Right ventricle myocardium superior (tissue), 1 donor: ENCODE results near the gene CASP7. TPM values are rescaled to one million over a fixed set of nuclear protein-coding genes. Genes with fewer than 3 reads are reported as not detected.
"Not testable (repeated sequence)": the region's sequence is repeated elsewhere in the genome, so short reads cannot be mapped to it uniquely, and the experiment has no call there.

Source experiments
- ATAC-seq: fragments of 200-7000 bp; cut with Tn5 transposase; one replicate; pipeline ENCODE4 v1.9.1; 2020; ENCODE audit warnings: mild to moderate bottlenecking; ENCODE audit not compliant: poor library complexity
- DNase-seq: peaks from one replicate; pipeline ENCODE4 v3.0.0-alpha.2; 2020
- intact Hi-C: fragments of 100-400 bp; cut with DNase I; formaldehyde crosslinking; loops from one replicate; pipeline ENCODE4 v1.11.2; 2022
- long read RNA-seq: library from polyadenylated mRNA; unstranded; transcript quantifications from one replicate; pipeline ENCODE4 v2.0.0, GENCODE V29; 2021
- total RNA-seq: library from RNA; stranded (reverse); fragmentation: NEBNext Ultra II Directional; extraction: Animal tissue kit (Norgen Biotek cat#: 25700); gene quantifications from one replicate; pipeline ENCODE4 v1.2.1, GENCODE V29; 2021
- donor health status: DM: no; HTN: yes; CAD: no; lungs with severe emphysema.

The CASP7 gene
- 12.9 TPM for total RNA-seq
- long read RNA-seq, transcript CASP7-211 (7 exons, 2,467 nt), result minor isoform, 6 of 24 reads
- long read RNA-seq, transcript CASP7-203 (7 exons, 2,377 nt), result major isoform, 10 of 24 reads
- long read RNA-seq, partial matches to known transcripts, result 0 of 24 reads
- long read RNA-seq, other reads (novel, unspliced or antisense), result 8 of 24 reads

DNA sequence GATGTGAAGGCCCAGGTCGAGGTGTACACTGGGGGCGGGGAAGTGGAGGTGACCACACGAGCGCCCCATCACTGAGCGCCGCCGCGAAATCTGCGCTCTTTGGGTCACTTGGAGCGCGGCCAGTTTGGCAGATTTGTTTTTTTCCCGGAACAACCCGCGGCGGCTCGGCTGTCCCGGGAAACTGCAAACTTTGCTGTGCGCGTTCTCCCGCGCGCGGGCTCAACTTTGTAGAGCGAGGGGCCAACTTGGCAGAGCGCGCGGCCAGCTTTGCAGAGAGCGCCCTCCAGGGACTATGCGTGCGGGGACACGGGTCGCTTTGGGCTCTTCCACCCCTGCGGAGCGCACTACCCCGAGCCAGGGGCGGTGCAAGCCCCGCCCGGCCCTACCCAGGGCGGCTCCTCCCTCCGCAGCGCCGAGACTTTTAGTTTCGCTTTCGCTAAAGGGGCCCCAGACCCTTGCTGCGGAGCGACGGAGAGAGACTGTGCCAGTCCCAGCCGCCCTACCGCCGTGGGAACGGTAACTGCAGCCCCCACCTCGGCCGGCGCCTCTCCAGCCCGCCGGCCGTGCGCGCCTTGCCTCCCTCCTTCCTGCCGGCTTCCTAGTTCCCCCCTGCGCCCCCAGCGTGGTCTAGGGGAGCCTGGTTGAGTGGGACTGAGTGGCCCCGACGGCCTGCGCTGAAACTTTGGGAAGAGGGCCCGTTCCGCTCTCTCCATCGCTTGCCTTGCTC is at the start of gene CASP7:
TSS of gene CASP7 (plus strand) at position 450 of the 727 bp plus-strand sequence. CDS start 17,582 bp downstream, outside the sequence.
- DNase-seq, result peak; percentile 87
- peak; percentile 96 for ATAC-seq
- intact Hi-C loops, result no loop called here

GRCh38 chr10:113630929-113631533 is 48.7 kb upstream of the CASP7 start:
- intact Hi-C loops, result no loop called here

GRCh38 chr10:113631684-113632367 is 47.9 kb upstream of the CASP7 start:
- DNase-seq (no peak), ATAC-seq (no peak)
- intact Hi-C loops, result no loop called here

More at GRCh38 chr10:113630929-113631533, 48.7 kb upstream of the CASP7 start:
- ATAC-seq (no peak), DNase-seq (no peak)

DNA sequence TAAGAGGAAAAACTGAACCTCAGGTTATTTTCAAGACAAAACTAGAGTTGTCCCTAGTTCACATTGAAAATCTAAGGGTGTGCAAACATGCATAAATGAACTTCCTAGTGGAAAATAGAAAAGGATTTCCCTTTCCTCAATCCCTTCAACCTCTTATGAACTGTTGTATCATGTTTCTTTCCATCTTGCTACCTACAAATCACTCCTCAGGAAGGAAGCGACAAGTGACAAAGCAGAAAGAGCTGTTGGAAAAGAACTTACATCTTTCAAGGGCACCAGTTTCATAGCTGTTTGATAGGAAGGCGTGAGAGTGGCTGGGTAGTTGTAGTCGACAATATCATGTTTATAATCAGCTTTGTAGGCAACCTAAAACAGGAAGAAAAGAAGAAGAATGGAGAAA is 39.7 kb upstream of the CASP7 start:
- intact Hi-C loops, result no loop called here
- no peak for DNase-seq
- ATAC-seq, result no peak

DNA sequence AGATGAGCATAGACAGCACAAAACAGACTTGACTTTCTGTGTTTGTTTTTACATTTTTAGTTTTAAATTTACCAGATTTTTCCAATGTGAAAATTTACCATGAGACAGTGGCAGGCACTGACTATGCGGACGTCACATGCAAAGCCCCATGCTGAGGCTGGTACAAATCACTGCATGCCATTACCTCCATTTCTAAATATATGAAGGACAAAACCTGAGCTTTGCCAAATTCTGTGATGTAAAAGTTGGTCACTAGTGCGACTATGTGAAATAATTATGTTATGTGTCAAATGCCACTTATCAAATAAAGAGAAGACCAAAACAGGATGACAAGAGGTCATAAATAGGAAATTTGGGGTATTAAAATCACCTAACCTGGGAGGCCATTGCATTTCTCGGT is 38.0 kb upstream of the CASP7 start:
- DNase-seq (no peak), ATAC-seq (no peak)
- intact Hi-C loops, result no loop called here

DNA sequence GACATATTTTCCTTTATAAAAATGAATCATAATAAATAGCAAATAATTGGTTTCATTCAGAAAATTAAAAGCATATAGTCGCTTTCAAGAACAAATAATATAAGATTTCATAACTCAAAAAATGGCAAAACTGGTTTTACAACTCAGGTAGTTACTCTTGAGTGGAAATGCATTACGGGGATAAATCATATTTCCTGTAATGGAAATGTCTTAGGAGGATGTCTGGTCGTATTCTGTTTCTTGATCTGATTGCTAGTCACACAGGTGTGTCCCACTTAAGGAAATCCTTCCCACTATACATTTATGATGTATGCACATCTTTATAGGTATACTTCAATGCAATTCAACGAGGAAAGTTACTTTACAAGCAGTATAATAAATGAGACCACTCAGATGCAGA is 36.5 kb upstream of the CASP7 start:
- intact Hi-C loops, result no loop called here
- no peak for ATAC-seq
- no peak for DNase-seq

DNA sequence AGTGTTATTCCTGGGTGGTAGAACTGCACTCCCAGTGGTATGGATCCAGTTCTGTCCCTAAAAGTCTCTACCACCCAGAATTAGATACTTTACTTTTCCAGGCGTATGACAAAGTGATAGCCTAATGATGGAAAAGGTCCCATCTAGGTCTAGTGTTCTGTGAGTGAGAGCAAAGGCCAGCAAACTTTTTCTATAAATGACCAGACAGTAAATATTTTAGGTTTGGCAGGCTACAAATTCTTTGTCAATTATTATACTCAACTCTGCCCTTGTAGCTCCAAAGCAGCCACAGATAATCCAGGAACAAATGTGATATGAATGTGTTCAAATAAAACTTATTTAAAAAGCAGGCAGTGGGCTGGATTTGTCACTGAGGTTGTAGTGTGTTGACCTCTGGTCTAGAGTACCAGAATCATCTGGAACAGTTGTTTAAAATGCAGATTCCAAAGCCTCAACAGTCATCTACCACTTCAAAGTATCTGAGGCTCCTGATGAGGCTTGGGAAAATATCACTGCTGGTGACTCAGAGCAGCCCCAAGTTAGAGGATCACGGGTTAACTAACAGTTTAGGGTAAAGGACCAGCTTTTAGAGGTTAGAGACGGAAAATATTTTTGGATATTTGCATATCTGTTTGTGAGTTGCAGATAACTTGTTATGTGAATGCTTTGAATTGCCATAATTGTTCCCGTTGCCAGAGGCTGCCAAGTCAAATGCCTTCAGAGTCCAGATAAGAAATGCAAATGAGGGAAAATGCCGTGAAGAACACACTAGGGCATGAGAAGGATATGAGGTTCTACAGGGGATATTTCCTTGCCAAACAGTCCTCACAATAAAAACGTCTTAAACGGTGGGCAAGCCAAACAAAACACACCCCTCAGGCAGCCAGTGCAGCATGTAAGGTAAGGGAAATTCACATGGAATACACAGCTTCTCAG is 35.3 kb upstream of the CASP7 start:
- no peak for DNase-seq
- intact Hi-C loops, result no loop called here
- ATAC-seq, result peak; percentile 46

DNA sequence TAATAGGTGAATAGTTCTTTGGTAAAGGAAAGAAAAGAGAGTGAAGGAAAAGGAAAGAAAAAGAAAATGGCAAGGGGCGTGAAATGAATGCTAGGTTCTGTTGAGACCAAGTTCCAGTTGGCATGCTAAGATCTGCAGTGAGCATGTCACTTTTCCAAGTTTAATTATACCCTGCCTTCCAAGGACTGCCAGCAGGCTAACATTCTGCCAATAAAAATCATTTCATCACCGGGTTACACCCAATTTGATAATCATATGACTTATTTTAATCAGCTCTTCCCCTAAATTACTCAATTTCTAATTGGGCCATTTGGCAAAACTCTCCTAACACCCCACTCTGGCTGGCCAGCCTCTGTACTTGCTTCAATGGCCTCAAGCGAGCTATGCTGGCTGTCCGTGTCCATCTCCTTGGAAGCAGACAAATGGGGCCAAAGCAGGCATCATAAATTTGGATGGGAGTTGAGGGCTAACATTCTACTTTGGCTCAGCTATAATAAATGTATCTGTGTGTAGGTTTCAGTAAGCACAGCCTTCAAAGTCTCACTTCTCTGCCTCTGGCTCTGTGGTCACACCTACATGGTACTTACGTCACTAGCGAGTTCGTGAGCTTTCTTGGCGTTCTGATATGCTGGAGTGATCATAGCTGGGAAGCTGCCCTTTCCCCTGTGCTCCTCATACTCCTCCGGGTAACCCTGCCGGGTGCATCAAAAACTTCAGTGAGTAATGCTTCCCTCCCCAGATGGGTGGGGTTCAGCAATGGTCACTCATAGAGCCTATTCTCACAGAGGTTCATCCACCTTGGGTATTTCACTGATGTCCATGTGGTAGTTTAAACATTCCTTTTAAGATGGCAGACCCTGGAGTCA is 33.1 kb upstream of the CASP7 start:
- peak; percentile 71 for ATAC-seq
- peak; percentile 37 for DNase-seq
- intact Hi-C loops, result no loop called here

GRCh38 chr10:113647812-113648211 is 31.9 kb upstream of the CASP7 start:
- no peak for ATAC-seq
- intact Hi-C loops, result no loop called here
- no peak for DNase-seq

DNA sequence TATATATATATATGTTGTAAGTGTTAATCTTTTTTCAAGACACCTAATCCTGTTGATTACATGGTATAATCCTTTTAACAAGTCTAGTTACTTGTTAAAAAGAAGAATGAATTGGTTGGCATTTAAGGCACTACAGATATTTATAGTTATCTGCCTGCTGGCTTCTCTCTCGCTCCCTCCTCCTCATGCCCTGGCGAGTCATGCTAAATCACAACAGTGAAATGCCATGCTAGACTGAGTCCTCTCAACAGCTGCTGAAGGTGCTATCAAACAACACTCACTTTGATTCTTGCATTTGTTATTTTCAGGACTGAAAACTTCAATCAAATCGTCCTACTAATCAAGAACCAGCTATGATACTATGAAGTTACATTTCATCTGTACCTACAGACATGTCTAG is 31.2 kb upstream of the CASP7 start:
- intact Hi-C loops, result no loop called here
- peak; percentile 77 for ATAC-seq
- DNase-seq, result peak; percentile 44

DNA sequence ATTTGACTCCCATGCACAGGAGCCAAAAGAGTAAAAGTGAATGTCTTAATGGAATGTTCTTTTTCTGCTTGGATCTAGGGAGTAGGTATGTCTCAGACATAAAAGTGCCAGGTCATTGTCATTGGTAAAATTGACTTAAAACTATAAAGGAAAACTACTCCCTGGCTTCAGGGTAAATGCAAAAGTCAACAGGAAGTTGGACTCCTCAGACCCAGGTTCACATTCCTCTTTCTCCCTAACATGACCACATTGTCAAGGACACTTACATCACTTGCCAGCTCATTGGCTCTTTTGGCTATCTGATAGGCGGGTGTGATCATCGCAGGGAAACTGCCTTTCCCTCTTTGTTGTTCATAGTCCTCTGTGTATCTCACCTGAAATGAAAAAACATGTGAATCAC is 29.5 kb upstream of the CASP7 start:
- DNase-seq, result no peak
- intact Hi-C loops, result no loop called here
- ATAC-seq, result no peak

DNA sequence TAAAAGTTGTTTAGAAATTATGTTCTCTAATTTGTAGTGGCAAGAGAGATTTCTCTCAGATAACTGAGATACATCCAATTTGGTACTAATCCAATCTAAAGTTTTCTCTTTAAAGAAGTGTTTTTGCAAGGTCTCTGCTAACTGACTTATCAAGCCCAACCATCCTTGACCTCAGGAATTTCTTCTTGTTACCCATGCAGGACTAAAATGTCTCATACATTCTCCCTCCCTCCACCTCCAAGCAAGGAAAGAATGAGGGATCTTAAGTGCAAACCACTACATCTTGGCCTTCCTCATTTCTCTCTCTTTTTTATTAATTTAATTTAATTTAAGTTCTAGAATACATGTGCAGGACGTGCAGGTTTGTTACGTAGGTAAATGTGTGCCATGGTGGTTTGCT is 28.7 kb upstream of the CASP7 start:
- ATAC-seq (no peak), DNase-seq (no peak)
- intact Hi-C loops, result no loop called here

- ATAC-seq, result no peak
- intact Hi-C loops, result no loop called here
These were observed 27.8 kb upstream of the CASP7 start for GRCh38 chr10:113651898-113652297.

DNA sequence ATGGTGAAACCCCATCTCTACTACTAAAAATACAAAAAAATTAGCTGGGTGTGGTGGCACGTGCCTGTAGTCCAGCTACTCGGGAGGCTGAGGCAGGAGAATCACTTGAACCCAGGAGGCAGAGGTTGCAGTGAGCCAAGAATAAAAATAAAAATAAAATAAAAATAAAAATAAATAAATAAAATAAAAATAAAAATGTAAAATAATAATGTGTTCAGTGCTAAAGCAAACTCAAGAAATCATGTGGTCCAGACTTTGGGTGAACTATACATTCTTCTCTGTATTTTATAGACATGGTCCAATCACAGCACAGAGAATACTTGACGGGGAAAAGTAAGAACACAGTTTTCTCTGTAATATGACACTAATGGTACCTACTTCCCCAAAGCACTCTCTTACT is 27.3 kb upstream of the CASP7 start:
- ATAC-seq, intact Hi-C loops, DNase-seq: not testable (repeated sequence)

More at GRCh38 chr10:113651898-113652297, 27.8 kb upstream of the CASP7 start:
- DNase-seq, result no peak

DNA sequence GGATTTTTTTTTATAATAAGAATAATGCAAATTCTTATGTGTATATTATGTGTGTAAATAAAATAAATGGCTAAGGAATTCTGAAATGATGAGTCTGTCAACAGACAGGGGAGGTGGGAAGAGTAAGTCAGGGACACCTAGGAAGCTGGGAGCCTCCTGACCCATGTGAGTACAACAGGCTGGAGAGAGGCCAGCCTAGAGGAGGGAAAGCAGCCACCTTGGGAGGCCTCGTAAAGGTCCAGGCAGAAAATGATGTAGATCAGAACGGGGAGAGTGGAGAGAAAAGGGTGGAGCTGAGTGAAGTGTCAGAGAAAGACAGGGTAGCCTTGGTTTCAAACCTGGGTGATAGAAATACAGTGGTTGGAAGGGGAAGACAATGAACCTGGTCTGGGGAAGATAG is 22.8 kb upstream of the CASP7 start:
- no peak for DNase-seq
- peak; percentile 21 for ATAC-seq
- intact Hi-C loops, result no loop called here

GRCh38 chr10:113657544-113657943 is 22.2 kb upstream of the CASP7 start:
- intact Hi-C loops, result no loop called here
- no peak for ATAC-seq

DNA sequence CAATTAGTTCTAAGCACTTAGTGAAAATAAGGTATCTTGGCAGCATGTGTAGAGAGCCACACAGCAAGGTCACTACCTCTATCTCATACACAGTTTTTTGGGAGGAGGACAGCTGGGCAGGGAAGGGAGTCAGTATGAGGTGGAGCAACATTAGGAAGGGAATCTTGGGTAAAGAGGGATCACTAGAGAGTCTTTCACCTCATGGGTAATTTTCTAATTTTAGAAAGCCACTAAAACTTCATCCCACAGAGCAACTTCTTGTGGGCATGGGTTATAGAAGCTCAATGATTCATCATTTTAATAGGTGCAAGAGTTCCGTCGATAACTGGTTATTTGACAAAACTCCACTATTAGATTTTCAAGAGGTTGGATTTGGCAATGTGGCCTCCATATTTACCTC is 18.4 kb upstream of the CASP7 start:
- DNase-seq (no peak), ATAC-seq (peak; percentile 76)
- intact Hi-C loops, result no loop called here

More at GRCh38 chr10:113657544-113657943, 22.2 kb upstream of the CASP7 start:
- no peak for DNase-seq

DNA sequence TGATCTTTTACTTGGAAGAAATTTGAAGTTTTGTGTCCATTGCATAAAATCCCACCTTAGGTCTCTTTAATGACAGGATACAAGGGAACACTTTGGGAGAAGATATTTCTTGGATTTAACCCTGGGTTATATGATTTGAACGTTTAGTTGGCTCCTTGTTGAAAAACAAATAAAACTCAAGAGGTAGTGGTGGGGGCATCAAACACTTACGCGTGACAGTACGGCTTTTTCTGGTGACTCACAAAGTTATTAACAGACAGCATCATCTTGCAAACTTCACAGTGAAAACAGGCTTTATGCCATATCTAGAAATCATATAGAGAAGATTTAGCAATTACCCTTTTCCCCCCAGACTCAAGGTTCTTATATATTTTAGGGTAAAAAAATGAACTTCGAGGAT is 16.6 kb upstream of the CASP7 start:
- intact Hi-C loops, result no loop called here
- no peak for DNase-seq
- ATAC-seq, result peak; percentile 37
